ENCODE data around the gene MYO15A.

MYO15A gene

GRCh38 chr17:18229254-18229653 is 120.7 kb downstream of the MYO15A start:
- no peak for DNase-seq (ENCODE audit: low read depth in 1 of 2, low spot score in 1 of 2)
- TF ChIP-seq JUND (IDR thresholded peaks at IDR 0.05; ENCODE audit: low read depth): no peak
- in situ Hi-C loops (cut with HindIII; ENCODE audit: low pct_unique_long_range_greater_than_20kb, low sequenced_read_pairs): no loop called here
